GM21737 (cell line): ENCODE data around the gene ZNF618.

ENCODE experiments used
- ATAC-seq: cut with Tn5 transposase; IDR thresholded peaks from one replicate; pipeline ENCODE4 v1.9.1; 2021; ENCODE audit warnings: mild to moderate bottlenecking, moderate library complexity; ENCODE audit not compliant: unreplicated experiment

The ZNF618 gene

GRCh38 chr9:113932906-113933584 lies 56.9 kb downstream of the ZNF618 start:
- ATAC-seq, result no peak

- ATAC-seq, result no peak
These were observed 57.6 kb downstream of the ZNF618 start for GRCh38 chr9:113933671-113934070.

- ATAC-seq, result no peak
These were observed 58.2 kb downstream of the ZNF618 start for GRCh38 chr9:113934167-113934828.

DNA sequence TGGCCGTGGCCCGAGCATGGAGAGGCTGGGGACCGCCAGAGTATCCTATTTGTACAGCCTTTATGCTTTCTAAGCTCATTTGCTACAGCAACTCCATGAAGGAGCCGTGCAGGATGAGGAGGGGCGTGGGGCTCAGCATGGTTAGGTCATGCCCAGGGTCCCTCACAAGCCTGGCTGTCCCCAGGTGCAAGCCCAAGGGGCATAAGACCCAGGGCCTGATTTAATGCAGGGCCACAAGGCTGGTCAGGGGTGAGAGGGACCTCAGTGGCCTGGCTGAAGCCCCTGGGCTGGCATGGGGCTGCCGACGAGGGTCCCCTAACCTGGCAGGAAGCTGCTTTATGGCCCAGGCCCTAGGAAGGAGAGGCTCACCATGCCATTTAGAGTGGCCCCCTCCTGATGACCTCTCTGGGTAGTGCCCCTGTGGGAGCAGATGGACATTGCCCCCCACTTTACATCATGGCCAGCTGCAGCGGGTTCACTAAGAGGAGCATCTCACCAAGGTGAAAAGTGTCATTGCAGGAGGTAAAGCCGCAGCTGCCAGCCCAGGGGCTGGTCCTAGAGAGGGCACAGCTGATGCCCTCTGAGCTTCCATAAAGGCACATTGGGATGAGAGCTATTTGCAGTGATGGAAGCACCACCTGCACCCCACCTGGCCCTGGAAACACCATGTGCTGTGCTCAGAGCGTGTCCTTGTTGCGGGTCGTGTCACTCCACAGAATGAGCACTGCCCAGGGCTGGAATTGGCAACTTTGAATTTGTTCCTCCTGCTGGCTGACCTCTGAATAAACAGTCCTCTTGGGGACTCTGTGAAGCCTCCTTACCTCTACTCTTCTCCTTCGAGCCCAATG lies 58.9 kb downstream of the ZNF618 start:
- no peak for ATAC-seq

- ATAC-seq, result no peak
These were observed 59.7 kb downstream of the ZNF618 start for GRCh38 chr9:113935677-113936380.

- no peak for ATAC-seq
These were observed 64.0 kb downstream of the ZNF618 start for GRCh38 chr9:113940077-113940476.

DNA sequence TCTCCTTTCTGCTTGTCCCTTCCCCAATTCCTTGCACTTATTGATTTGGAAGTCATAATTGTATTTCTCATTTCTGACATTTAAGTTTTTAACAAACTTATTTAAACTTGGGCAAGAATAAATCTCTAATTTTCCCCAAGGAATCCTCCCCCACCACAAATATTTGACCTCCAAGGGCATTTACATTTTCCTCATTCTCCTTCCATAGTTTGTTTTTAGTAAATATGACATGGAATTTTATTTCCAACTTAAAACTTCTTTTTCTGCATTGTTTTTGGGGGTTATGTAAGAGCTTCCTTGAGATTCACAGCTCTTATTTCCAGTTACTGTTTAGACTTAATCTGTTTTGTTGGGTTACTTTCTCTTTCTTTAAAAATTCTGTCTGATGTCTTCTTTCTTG lies 64.9 kb downstream of the ZNF618 start:
- ATAC-seq, result no peak

- ATAC-seq, result no peak
These were observed 65.4 kb downstream of the ZNF618 start for GRCh38 chr9:113941526-113941925.

DNA sequence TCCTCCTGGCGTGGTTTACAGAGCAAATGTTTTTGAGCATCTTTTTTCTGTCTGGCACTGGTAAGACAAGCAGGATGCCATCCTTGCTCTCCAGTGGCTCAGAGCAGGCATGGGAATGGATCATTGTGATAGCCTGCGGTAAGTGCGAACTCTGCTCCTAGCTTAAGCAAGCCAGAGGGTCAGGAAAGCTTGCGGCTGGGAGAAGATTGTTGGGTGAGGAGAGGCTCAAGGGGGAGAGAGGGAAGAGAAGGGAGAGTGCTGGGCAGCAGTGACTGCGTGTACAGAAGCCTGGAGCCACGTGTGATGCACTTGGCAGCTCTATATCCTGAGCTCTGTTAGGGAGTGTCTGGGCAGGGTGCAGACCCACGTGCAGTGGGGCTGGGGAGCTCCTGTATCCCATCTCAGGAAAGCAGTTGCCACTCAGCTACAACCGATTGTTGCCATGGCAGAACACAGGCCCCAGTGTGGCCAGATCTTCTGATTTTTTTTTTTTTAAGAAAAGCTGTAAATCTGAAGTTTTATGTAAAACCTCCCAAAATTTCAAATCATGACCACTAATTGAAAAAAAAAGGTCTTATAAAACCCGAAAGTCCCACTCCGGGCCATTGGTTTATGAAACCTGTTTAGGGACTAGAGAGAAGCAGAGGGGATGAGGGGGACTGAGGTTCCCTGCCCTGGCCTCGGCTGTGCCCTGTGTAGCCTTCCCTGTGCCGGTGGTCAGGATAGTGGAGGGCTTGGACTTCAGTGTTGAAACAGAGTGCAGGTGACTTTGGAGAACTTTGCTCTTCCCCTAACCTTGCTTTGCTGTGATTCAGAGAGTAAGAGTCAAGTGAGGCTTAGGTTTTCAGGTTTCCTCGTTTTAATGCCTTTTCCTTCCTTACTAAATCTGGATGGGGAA lies 67.3 kb downstream of the ZNF618 start:
- ATAC-seq, result no peak

DNA sequence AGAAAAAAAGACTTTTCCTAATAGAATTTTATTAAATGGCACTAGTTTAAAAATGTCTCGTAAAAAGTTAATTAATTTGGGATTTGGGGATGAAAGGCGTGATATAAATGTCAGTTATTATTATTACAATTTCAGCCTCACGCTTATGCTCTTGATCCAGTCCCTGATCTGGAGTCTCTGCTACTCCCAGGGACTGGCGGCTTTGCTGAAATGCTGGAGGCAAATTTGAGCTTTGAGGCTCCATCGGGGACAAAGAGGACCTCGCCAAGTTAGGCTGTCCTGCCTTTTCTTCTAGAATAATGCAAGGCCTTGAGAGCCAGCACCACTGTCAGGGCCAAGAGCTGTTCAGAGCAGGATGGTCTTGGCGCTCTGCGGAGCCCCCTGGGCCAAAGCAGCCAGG lies 69.7 kb downstream of the ZNF618 start:
- no peak for ATAC-seq

DNA sequence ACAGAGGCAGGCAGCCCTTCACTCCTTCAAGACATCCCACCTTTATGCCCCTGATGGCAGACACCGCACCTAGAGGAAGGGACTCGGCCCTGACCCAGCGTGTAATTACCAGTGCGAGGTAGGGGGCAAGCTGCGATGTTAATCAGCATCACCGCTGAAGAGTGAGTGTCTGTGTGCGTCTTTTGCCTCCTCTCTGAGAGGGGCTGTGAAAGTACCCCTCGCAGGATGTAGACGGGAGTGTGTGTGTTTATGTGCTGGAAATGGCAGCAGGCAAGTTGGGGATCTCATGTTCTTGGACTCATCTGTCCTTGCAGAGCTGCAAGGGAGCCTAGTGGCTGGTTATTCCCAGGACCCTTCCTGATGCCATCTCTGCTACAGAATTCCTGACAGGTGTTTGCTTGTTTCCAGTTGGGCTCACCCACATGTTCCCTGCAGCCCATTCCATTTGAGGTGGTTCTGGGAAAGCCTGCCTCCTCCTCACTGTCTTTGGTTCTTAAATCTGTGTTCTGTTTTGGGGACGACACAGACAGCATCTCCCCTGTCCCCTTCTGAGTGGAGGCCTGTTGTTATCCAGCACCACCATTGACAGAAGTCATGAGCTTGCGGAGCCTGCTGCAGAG lies 70.5 kb downstream of the ZNF618 start:
- no peak for ATAC-seq

DNA sequence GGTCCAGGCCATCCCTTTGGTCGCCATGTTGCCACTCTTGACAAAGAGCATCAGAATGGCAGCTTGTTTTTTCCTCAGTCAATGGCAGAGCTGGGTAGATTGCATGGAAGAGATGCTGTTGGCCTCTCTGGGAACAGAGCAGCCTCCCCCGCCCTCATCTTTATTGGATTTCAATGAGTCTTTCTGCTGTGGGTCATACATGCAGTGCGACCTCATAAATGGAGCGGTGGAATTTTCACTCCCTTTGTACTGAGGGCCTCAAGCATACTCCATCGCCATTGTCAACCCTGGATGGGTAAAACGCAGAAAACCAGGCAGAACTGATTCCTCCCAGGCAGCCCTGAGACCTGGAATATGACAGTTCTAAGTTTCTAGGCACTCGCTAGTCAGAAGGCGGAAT lies 71.8 kb downstream of the ZNF618 start:
- ATAC-seq, result no peak

DNA sequence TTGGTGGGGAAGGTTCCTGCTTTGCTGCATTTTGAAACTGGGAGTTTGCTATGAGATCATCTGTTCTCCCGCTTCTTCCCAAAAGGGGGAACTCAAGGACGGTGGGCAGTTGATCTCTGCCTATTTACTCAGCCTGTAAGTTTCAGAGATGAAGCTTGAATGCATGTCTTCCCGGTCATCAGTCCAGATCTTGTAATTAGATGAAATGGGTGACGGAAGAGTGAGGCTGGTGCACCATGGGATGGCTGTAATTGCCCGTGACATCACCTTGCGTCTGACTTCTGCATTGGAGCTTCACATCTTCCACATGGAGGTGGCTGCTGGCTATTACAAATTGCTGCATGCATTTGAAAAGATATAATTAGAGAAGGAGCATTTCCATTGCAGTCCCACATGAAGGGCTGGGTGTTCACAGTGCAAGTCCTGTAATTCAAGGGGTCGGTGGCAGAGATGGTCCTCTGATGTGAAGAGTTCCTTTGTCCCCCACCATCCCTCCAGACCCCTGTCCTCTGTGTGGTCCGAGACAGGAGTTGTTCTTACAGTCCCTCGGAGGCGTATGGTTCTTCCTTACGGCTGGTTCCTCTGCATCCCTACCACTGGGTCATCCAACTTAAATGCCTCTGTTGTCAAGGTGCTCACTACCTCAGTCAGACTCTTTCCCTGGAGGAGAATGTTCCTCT lies 72.9 kb downstream of the ZNF618 start:
- ATAC-seq, result no peak

DNA sequence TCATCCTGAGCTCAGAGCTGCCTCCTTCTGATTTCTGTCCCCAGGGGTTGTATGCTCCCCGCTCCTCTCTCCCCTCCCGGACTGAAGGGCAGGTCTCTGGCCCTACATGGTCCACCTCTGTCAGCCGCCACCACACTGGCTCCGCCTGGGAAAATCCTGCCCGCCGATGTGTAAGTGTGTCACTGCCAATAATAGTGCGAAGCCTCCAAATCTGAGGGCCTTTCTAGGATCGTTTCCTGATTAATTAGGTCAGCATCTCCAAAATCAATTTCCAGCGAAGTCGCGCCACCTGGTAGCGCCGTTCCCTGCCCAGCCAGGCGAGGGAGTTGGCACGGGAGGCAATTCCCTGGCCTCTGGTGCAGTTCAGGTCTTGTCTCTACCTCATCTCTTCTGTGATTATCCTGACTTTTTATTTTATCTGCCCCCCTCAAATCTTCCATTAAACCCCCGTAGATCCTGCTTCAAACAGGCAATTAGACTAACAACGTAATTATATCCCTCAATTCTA lies 73.5 kb downstream of the ZNF618 start:
- no peak for ATAC-seq

- no peak for ATAC-seq
These were observed 74.3 kb downstream of the ZNF618 start for GRCh38 chr9:113950195-113951031.

- ATAC-seq, result no peak
These were observed 74.9 kb downstream of the ZNF618 start for GRCh38 chr9:113951032-113951372.

DNA sequence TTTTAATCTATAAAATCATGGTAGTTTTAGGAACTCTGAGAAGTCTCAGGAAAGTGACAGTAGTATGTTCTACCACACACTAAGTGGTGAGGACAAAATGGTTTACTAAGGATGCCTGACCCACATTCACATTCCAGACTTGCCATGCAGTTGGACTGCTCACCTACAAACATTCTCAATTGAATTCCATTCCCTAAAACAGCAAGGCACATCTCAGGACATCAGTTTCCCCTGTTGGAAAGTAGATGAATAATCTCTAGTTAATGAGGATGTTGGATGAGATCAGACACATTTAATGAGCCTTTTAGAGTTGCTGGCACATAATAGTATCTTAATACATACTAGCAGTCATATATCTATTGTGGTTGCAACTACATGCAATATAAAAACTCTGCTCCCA lies 76.6 kb downstream of the ZNF618 start:
- ATAC-seq, result no peak

DNA sequence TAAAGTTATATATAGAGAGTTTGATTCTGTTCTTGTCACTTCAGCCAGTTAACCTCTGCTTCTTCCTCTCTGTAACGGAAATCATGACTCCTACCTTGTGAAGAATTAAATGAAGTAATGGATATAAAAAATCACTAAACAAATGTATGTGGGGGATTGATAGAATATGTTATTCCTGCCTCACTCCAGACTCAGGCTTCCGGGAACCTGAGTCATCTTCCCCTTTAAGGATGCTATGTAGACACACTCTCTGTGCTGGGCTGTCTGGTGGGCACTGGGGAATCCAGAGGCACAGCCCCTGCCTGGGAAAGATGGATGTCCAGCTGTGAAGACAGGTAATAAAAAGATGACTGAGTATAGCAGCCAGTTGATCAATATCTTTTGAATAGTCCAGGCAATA lies 77.4 kb downstream of the ZNF618 start:
- no peak for ATAC-seq
